ENCODE measurements around the gene ADGRV1.

Gene ADGRV1

GRCh38 chr5:90878549-90879196 lies 320.1 kb downstream of the ADGRV1 start:
- no peak for DNase-seq

- DNase-seq = no peak
Measured at GRCh38 chr5:90881626-90882150, 323.1 kb downstream of the ADGRV1 start.

DNA sequence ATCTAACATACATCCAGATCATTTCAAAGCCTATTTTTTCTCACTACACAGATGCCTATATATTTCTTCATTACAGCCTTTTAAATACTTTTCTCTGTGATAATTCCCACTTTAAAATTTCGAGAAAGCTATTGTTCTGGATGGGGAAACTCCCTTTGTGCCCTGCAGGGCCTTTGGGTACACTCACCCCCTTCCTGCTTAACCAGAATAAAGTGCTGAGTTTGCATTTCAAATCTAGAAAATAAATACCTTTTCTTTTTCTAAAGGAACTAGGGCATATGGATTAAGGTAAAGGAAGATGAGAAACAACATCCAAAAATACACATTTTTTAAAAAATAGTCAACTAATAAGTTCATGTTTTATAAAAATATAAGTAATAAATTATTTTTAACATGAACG lies 323.9 kb downstream of the ADGRV1 start:
- DNase-seq = no peak

DNA sequence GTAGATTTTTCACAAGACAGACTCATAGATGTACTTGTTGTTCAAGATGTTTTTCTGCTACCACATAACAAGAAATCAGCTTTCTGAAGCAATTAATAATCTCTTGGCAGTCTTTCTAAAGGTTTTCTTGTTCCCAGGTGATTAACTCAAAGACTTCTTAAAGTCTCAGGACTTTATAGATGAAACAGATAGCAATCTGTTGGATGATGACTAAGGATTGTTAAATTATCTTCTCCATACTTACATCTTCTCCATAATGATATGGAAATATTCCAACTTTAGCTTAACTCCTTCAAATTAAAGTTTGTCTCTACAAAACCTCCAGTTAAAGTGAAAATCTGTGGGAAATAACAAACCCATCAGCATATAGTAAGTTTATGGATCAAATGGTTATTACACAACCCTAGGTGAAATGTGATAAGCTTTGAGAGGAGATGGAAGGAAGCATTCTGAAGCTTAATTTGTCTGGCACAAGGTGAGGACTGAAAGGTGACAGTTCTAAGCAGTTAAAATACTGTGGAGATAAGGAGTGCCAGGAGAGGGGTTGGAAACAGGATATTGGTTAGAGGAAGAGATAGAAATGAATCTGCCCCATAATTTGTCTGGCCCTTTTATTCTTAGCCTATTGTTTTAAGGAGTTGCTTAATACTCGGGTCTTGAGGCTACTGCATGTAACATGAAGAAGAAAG lies 326.7 kb downstream of the ADGRV1 start:
- no peak for DNase-seq

DNA sequence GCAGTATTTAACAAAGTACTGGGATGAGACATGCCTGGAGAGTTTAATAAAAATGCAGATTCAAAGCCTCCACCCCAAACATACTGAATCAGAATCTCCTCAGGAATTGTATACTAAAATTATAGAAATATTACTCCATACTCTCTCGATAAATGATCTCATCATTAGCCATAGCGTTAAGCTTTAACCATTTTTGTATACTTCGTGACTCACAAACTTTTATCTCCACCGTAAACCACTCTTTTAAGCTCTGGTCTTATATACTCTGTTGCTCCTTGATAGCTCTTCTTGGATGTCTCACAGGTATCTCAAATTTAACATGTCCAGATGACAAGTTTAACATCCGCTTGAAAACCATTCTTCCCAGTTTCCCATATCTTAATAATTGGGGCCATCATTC lies 327.8 kb downstream of the ADGRV1 start:
- no peak for DNase-seq

GRCh38 chr5:90888511-90889324 lies 330.1 kb downstream of the ADGRV1 start:
- no peak for DNase-seq

GRCh38 chr5:90889325-90889600 lies 330.7 kb downstream of the ADGRV1 start:
- DNase-seq = no peak

DNA sequence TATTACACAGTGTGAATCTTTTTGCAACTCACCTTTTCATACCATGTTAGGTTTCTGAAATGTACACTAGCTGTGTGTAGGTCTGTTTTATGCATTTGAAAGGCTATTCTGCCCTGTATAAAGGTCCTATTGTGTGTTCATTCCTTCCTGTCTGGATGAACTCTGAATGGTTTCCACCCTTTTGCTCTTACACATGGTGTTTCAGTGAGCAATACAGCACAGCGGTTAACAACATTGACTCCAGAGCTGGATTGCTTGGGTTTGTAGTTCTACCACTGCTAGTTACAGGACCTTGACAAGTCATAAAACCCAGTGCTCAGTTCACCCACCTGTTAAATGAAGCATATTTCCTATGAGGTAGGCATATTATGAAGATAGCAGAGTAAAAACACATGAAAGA lies 331.6 kb downstream of the ADGRV1 start:
- no peak for DNase-seq

GRCh38 chr5:90894866-90895420 lies 336.3 kb downstream of the ADGRV1 start:
- DNase-seq = no peak

- no peak for DNase-seq
Measured at GRCh38 chr5:90897618-90898017, 339.0 kb downstream of the ADGRV1 start.

- DNase-seq = no peak
Measured at GRCh38 chr5:90898326-90899013, 339.9 kb downstream of the ADGRV1 start.

DNA sequence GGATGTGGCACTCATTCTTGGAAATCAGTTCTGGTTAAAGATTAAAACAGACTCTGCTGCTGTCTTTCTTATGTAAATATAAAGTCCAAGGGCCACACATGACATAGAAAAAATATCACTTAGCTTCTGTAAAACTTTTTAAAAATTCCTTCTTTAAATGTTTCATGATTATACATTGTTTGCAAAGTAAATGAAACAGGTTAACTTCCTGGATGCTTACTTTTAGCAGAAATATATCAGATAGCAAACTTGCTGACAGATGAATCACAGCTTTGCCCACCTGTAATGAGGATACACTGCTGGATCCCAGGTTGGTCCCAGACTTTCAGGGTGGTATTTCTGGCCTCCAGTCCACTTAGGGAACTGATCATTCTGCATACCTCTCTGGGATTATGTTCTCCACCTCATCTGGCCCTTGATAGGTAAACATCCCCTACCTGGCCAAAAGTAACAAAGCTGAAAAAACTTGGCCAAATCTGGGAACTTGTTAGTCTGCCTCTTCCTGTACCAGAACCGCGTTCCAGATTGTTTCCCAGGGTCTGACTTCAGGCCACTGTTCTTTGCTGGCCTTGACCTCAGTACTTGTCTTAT lies 340.5 kb downstream of the ADGRV1 start:
- DNase-seq = no peak

DNA sequence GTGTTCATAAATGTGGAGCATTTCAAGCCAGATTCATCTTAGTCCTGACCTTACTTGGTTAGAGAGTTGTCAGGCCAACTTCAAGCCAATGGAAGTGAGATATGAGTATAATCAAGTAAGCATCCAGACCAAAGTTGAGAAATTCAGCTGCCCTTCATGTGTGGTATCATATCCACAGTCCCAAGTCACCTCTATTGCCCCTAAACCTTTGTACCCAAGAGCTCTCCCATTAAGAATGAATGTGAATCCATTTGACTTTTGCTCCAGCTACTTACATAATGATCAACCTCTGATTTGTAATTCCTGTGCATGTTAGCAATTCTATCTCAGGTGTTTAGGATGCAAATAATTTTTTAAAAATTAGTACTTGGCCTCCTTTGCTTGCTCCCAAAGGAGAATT lies 342.7 kb downstream of the ADGRV1 start:
- no peak for DNase-seq

- no peak for DNase-seq
Measured at GRCh38 chr5:90902170-90902569, 343.6 kb downstream of the ADGRV1 start.

GRCh38 chr5:90902651-90903386 lies 344.2 kb downstream of the ADGRV1 start:
- DNase-seq = no peak

- no peak for DNase-seq
Measured at GRCh38 chr5:90909101-90909503, 350.5 kb downstream of the ADGRV1 start.

DNA sequence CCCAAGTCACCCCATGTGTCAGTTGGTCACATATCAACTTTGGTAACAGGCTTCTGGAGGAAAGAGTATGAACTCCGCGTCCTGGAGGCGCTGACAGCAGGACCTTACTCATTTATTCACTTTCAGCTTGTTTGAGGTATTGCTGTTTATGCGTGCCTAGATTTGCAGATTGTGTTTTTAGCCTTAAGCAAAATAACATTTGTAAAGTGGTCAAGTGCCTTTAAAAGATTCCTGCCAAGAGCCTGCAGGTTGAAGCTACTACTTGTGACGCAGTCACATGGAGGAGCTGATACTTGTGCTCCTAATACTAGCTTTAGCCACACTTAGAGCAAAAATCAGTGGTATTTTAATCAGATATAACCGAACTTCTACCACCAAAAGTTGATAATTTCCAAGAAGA lies 351.3 kb downstream of the ADGRV1 start:
- DNase-seq = no peak

DNA sequence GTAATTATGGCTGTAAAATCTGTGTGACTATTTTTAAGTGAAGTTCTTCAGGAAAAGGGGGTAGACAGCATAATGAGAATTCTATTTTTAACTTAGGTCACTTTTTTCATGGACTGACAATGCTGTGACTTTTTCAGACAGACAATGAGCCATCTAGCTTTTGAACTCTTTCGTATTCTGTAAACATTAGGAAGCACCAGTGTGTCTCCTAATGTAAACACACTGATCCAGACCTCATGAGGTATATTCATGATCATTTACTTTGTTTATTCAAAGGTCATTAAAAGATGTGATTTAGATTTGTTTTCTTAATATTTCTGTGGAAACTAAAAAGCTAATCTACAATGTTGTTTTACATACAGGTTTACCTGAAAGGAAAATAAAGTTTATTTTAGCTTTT lies 352.6 kb downstream of the ADGRV1 start:
- no peak for DNase-seq

DNA sequence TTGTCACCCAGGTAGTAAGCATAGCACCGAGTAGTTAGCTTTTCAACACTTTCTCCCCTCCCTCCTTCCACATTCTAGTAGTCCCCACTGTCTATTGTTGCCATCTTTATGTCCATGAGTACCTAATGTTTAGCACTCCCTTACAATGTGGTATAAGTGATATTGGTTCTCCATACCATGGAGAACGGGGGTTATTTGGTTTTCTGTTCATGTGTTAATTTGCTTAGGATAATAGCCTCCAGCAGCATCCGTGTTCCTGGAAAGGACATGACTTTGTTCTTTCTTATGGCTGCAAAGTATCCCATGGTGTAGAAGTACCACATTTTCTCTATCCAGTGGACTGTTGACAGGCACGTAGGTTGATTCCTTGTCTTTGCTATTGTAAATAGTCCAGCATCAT lies 353.9 kb downstream of the ADGRV1 start:
- no peak for DNase-seq

GRCh38 chr5:90915393-90915792 lies 356.8 kb downstream of the ADGRV1 start:
- no peak for DNase-seq

DNA sequence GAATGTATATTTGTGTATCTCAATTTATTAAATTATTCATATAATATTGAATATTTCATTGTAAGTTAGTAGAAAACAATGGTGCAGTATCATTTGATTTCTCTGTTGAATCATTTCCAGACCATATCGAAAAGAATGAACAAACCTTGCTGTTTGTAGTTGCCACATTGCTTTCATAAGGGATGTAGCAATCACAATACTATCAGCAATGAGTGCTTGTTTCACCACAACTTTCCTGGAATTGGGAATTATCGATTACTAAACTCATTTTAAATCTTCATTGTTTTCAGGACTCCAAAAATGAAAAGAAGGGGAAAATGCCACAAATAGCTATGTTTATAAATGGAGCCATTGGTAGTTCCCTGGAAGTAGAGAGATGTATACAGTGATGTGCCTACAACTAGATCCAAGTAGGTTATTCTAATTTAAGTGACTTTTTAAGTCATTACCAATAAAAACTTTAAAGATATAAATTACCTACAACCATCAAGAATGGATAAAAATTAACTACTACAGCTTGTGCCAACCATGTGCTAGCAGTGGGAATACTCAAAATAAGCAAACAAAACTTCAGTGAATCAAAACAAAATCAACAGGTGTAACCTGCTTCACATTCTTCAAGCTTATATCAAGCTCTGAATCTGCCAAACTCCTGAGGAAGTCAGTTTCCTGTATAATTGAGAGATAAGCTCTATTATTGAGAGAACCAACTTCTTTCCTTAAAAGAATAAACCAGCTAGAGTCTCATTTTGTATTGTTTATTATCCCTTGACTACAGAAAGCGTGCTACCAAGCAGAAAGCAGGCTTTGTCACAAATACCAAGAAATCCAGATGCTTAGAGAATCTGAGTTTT lies 358.6 kb downstream of the ADGRV1 start:
- no peak for DNase-seq

Measured in right forelimb (tissue), 1 donor.